Right lobe of liver (tissue), 6 donors: ENCODE measurements around the gene SBF2. TPM values are rescaled to one million over a fixed set of nuclear protein-coding genes. Genes with fewer than 3 reads are reported as not detected.
"Not testable (repeated sequence)": the region's sequence is repeated elsewhere in the genome, so short reads cannot be mapped to it uniquely, and the experiment has no call there.

Experiments used
- ATAC-seq, 4 donors: fragments of 200-7000 bp; cut with Tn5 transposase; one replicate each; pipeline ENCODE4 v1.9.1; 2020; ENCODE audit warnings: mild to moderate bottlenecking in 4 of 4, moderate library complexity in 4 of 4
- DNase-seq, 3 donors: peaks; one replicate each; pipeline ENCODE4 v3.0.0-alpha.2; 2020
- H3K27ac ChIP-seq, 3 donors: fragments of 200-600 bp; one replicate each; pipeline ENCODE4 v1.8.0; 2022
- H3K27me3 ChIP-seq, 2 donors: fragments of 200-600 bp; one replicate each; pipeline ENCODE4 v1.8.0; 2022
- H3K36me3 ChIP-seq, 4 donors: fragments of 200-600 bp; sonication (generic) in 1 of 4; one replicate each; pipeline versions ENCODE4 v1.5.1 to v1.8.0; 2017 to 2022; ENCODE audit warnings: control low read depth in 1 of 4
- H3K4me1 ChIP-seq, 4 donors: fragments of 200-600 bp; sonication (generic) in 1 of 4; one replicate each; pipeline versions ENCODE4 v1.5.1 to v1.8.0; 2017 to 2022; ENCODE audit warnings: control low read depth in 1 of 4
- H3K4me3 ChIP-seq, 3 donors: fragments of 200-600 bp; one replicate each; pipeline ENCODE4 v1.8.0; 2022
- H3K9me3 ChIP-seq, 4 donors: fragments of 200-600 bp; sonication (generic) in 1 of 4; one replicate each; pipeline versions ENCODE4 v1.5.1 to v1.8.0; 2017 to 2022; ENCODE audit warnings: control low read depth in 1 of 4
- POLR2A ChIP-seq: fragments of 450-650 bp; IDR thresholded peaks from one replicate; pipeline ENCODE4 v1.6.1; 2017; ENCODE audit warnings: antibody characterized with exemption, mild to moderate bottlenecking
- WGBS: methylation state at CpG from one replicate; pipeline ENCODE4 v1.1.6; 2018; ENCODE audit warnings: low coverage, low lambda C conversion rate; ENCODE audit not compliant: insufficient coverage; ENCODE audit errors: missing lambda C conversion rate; 5-methylcytosine and 5-hydroxymethylcytosine counted together
- intact Hi-C, 2 donors: fragments of 100-400 bp; cut with DNase I; formaldehyde crosslinking; loops; one replicate each; pipeline versions ENCODE4 v1.11.2 to v1.14.1; 2022
- total RNA-seq, 6 experiments: library from RNA; depleted of rRNA in 2 of 6; stranded (reverse); fragments of >200 nt in 2 of 6; fragmentation: NEBNext Ultra II Directional in 3 of 6; extraction: Animal tissue kit (Norgen Biotek cat#: 25700) in 3 of 6; gene quantifications; one replicate each; pipeline versions ENCODE4 v1.1.0 to v1.2.4, GENCODE V29; 2016 to 2023
- TF ChIP-seq, protein P1 (sequence below), 4 donors: fragments of 200-600 bp in 3 of 4; fragments of 450-650 bp in 1 of 4; IDR thresholded peaks; one replicate each; pipeline versions ENCODE4 v1.5.1 to v1.8.0; 2016 to 2022; ENCODE audit warnings: antibody characterized with exemption in 4 of 4, mild to moderate bottlenecking in 2 of 4
- donor health status: DM: no; HTN: yes; CAD: no.
- donor health status: DM: no; HTN: no; CAD: no.
- donor health status: DM: no; HTN: no; CAD: no.
- donor health status: DM: no; HTN: yes; CAD: no.
- donor health status: DM: no; HTN: yes; CAD: no.

The SBF2 gene
- total RNA-seq, 6 experiments from 2014 or later, result 13.7 to 28.4 (median 21.3) TPM

DNA sequence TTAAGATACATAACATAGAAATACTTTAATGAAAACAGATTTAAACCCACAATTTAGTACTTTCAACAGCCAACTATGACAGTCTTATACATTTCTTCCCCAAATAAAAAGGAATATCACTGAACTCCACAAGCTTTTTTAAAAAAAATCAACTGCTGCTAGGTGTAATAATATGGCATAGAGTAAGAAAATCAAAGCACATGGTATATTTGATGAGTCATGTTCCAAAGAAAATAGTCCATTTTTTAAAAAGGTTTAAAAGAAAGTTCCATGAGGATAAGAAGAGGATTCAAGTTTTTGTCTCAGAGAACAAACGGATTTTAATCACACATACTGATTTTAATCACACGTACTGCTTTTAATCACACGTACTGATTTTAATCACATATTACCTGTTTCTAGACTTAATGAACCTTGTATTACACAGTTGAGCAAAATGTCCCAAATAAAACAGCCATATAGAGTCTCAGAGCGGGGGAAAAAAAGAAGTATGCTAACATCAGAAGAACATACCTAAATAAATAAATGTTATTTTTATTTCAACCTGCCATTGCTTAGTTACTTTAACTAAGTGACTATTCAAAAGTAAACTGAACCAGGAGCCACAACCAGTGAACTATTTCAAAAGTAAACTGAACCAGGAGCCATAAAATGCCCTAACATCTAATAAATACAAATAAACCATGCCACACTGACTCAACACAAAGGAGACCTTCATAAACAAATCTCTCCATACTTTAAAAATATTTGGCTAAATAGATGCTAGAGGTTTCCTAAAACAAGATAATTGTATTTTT lies 198.4 kb downstream of the SBF2 start:
- Histone ChIP-seq H3K4me3 (no peak overlapping the region), H3K9me3 (peaks cover 0 to 6% (median 0%) of the 10 kb centered on the region in 4 donors), H3K4me1 (no peaks in the 10 kb centered on the region), H3K36me3 (no peaks in the 10 kb centered on the region), H3K27ac (no peak overlapping the region), H3K27me3 (no peaks in the 10 kb centered on the region)
- ATAC-seq (no peak), DNase-seq (no peak)
- no peak for TF ChIP-seq POLR2A
- TF ChIP-seq, protein P1, sequence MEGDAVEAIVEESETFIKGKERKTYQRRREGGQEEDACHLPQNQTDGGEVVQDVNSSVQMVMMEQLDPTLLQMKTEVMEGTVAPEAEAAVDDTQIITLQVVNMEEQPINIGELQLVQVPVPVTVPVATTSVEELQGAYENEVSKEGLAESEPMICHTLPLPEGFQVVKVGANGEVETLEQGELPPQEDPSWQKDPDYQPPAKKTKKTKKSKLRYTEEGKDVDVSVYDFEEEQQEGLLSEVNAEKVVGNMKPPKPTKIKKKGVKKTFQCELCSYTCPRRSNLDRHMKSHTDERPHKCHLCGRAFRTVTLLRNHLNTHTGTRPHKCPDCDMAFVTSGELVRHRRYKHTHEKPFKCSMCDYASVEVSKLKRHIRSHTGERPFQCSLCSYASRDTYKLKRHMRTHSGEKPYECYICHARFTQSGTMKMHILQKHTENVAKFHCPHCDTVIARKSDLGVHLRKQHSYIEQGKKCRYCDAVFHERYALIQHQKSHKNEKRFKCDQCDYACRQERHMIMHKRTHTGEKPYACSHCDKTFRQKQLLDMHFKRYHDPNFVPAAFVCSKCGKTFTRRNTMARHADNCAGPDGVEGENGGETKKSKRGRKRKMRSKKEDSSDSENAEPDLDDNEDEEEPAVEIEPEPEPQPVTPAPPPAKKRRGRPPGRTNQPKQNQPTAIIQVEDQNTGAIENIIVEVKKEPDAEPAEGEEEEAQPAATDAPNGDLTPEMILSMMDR (IDR thresholded peaks at IDR 0.05), result no peak
- WGBS, result 74% methylated on average over 4 of the region's 4 CpGs
- intact Hi-C loops, result no loop called here

DNA sequence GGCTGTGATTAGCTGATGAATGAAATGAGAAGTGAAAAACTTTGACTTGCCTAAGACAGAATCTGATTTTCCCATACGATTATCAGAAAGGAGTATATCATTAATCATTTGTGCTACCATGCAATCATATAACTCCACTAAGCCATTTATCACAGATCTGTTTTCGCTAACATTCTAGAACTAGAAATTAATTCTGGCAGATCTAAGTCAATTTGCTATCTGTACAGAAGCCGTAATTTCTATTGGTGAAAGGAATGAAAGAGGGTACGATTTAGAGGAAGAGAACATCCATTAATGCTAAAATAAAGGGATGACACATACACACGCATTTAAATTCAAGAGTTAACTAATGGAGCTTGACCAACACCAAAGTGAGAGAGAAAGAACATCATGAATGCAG lies 201.6 kb downstream of the SBF2 start:
- DNase-seq (no peak), ATAC-seq (no peak)
- intact Hi-C loops, result no loop called here
- 90% methylated on average over 5 of the region's 5 CpGs for WGBS
- Histone ChIP-seq H3K9me3 (peaks cover 0 to 3% (median 0%) of the 10 kb centered on the region in 4 donors), H3K36me3 (no peaks in the 10 kb centered on the region), H3K4me3 (no peak overlapping the region), H3K4me1 (peaks cover 0 to 2% (median 0%) of the 10 kb centered on the region in 4 donors), H3K27ac (no peak overlapping the region), H3K27me3 (no peaks in the 10 kb centered on the region)
- TF ChIP-seq POLR2A, result no peak
- TF ChIP-seq, protein P1 (IDR thresholded peaks at IDR 0.05), result no peak

DNA sequence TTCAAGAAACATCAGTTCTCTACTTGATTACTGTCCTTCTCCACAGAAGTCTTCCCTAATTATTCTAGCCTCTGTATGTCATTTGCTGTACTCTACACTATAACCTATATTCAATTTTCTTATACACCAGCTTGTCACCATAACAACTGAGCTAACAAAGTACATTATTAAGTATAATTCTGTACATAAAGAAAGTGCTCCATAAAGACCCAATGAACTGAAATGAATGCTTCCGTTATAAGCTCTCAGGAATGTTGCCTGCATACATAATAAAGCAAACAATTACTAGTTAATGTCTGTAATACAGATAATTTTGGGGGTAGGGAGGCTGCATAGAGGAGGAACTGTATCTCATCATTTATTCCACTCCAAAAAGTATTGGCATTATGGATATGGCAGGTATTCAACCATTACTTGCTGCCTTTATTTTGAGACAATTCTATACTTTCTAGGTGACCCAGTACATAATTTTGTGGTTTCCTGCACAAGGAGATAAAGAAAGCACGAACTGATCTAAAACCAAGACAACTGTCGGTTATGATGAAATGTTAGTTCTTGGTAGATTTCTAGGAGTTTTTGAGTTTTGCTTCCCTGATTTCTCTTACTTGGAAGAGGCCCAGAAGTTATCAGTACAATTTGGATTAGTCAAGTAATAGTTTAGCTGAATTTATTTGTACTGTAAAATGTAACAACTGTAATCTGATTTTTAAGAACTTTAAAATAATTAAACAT lies 202.5 kb downstream of the SBF2 start:
- no peak overlapping the region for H3K27ac ChIP-seq
- H3K27me3 ChIP-seq, result no peaks in the 10 kb centered on the region
- TF ChIP-seq, protein P1 (IDR thresholded peaks at IDR 0.05), result no peak
- TF ChIP-seq POLR2A, result no peak
- peaks cover 0 to under 1% (median 0%) of the 10 kb centered on the region in 4 donors for H3K9me3 ChIP-seq
- WGBS, result 69% methylated on average over 3 of the region's 3 CpGs
- H3K4me3 ChIP-seq, result no peak overlapping the region
- H3K36me3 ChIP-seq, result no peaks in the 10 kb centered on the region
- DNase-seq, result no peak
- peaks cover 0 to 6% (median 0%) of the 10 kb centered on the region in 4 donors for H3K4me1 ChIP-seq
- intact Hi-C loops, result no loop called here
- ATAC-seq, result no peak

DNA sequence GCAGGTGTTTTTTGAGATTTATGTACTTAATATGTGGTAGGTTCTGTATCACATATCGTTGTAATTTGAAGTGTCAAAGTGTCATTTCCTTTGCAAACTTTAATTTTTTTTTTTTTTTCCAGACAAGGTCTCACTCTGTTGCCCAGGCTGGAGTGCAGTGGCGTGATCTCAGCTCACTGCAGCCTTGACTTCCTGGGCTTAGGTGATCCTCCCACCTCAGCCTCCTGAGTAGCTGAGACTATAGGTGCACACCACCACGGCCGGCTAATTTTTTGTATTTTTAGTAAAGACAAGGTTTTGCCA lies 206.1 kb downstream of the SBF2 start:
- intact Hi-C loops, H3K9me3 ChIP-seq, H3K4me3 ChIP-seq, H3K36me3 ChIP-seq, H3K27ac ChIP-seq, H3K27me3 ChIP-seq, H3K4me1 ChIP-seq, DNase-seq, ATAC-seq: not testable (repeated sequence)
- WGBS, result 50% methylated on average over 3 of the region's 4 CpGs
